DOHH2 (cell line): ENCODE measurements around the gene KDELR3.

ENCODE experiments used
- EZH2phosphoT487 ChIP-seq: fragments of 200-600 bp; sonication (generic); IDR thresholded peaks from 2 replicates; pipeline ENCODE4 v1.6.1; 2017; ENCODE audit warnings: borderline replicate concordance, mild to moderate bottlenecking, antibody characterized with exemption, low read length, moderate library complexity, mixed read lengths
- TF ChIP-seq, protein P1 (sequence below): fragments of 200-600 bp; sonication (generic); IDR thresholded peaks from one replicate; pipeline ENCODE4 v1.5.1; 2014; ENCODE audit warnings: antibody characterized with exemption, mild to moderate bottlenecking, low read depth, low read length; ENCODE audit not compliant: poor library complexity, severe bottlenecking

GRCh38 chr22:38481162-38481870 lies 13.4 kb downstream of the KDELR3 start:
- TF ChIP-seq, protein P1, sequence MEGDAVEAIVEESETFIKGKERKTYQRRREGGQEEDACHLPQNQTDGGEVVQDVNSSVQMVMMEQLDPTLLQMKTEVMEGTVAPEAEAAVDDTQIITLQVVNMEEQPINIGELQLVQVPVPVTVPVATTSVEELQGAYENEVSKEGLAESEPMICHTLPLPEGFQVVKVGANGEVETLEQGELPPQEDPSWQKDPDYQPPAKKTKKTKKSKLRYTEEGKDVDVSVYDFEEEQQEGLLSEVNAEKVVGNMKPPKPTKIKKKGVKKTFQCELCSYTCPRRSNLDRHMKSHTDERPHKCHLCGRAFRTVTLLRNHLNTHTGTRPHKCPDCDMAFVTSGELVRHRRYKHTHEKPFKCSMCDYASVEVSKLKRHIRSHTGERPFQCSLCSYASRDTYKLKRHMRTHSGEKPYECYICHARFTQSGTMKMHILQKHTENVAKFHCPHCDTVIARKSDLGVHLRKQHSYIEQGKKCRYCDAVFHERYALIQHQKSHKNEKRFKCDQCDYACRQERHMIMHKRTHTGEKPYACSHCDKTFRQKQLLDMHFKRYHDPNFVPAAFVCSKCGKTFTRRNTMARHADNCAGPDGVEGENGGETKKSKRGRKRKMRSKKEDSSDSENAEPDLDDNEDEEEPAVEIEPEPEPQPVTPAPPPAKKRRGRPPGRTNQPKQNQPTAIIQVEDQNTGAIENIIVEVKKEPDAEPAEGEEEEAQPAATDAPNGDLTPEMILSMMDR = no peak
- no peak for TF ChIP-seq EZH2phosphoT487
